ENCODE data around the gene ACOT13. TPM values are rescaled to one million over a fixed set of nuclear protein-coding genes. Genes with fewer than 3 reads are reported as not detected.
A peak's percentile ranks its signal among the peaks of the same experiment; 100 is the strongest.

ACOT13 gene
- total RNA-seq, 2 experiments from 2014 or later: 1.5 TPM

DNA sequence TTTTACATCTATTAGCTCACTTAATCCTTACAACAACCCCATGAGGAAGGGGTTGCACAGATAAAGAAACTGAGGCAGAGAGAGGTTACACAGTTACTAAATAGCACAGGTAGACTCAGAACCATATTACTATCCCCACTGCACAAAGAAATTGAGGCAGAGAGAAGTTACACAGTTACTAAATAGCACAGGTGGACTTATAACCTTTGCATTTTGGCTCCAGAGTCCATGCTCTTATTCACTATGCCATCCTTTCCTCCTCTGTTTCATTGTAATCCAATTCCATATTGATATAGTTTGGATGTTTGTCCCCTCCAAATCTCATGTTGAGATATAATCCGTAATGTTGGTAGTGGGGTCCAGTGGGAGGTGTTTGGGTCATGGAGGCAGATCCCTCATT is 3.7 kb upstream of the ACOT13 start:
- H3K27me3 Mint-ChIP-seq: no peaks in the 10 kb centered on the region
- intact Hi-C loops (cut with DNase I, micrococcal nuclease): loop anchor here in 1 of 2 experiments (5.0 kb wide), 1 partner anchor 166 kb away; no protein-coding TSS in a partner anchor
- H3K9me3 Mint-ChIP-seq: no peaks in the 10 kb centered on the region
- POLR2A ChIA-PET: no interaction called here
- H3K4me3 ChIP-seq (ENCODE audit: low read length): no peak overlapping the region
- peaks cover 47% of the 10 kb centered on the region for H3K36me3 ChIP-seq (ENCODE audit: insufficient read depth, low read length)
- H3K27ac ChIP-seq (ENCODE audit: low read depth in 1 of 2, low read length in 2 of 2): no peak overlapping the region
- TF ChIP-seq, protein P1, sequence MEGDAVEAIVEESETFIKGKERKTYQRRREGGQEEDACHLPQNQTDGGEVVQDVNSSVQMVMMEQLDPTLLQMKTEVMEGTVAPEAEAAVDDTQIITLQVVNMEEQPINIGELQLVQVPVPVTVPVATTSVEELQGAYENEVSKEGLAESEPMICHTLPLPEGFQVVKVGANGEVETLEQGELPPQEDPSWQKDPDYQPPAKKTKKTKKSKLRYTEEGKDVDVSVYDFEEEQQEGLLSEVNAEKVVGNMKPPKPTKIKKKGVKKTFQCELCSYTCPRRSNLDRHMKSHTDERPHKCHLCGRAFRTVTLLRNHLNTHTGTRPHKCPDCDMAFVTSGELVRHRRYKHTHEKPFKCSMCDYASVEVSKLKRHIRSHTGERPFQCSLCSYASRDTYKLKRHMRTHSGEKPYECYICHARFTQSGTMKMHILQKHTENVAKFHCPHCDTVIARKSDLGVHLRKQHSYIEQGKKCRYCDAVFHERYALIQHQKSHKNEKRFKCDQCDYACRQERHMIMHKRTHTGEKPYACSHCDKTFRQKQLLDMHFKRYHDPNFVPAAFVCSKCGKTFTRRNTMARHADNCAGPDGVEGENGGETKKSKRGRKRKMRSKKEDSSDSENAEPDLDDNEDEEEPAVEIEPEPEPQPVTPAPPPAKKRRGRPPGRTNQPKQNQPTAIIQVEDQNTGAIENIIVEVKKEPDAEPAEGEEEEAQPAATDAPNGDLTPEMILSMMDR (IDR thresholded peaks at IDR 0.05): no peak
- peaks cover 31% of the 10 kb centered on the region for H3K4me1 ChIP-seq (ENCODE audit: insufficient read depth, low read length)
- H3K9me3 ChIP-seq (ENCODE audit: control insufficient read depth in 1 of 2, insufficient read depth in 1 of 2, low read length in 2 of 2): no peaks in the 10 kb centered on the region
- H3K4me3 Mint-ChIP-seq: no peak overlapping the region
- H3K36me3 Mint-ChIP-seq (ENCODE audit: low read depth): peaks cover 81% of the 10 kb centered on the region
- H3K4me1 Mint-ChIP-seq (ENCODE audit: low read depth): peaks cover 76% of the 10 kb centered on the region
- no peaks in the 10 kb centered on the region for H3K27me3 ChIP-seq (ENCODE audit: control insufficient read depth in 1 of 2, insufficient read depth in 2 of 2, low read length in 2 of 2)
- no peak for DNase-seq
- CTCF ChIA-PET: no interaction called here
- no peak overlapping the region for H3K27ac Mint-ChIP-seq
- ATAC-seq (ENCODE audit: poor library complexity): no peak

DNA sequence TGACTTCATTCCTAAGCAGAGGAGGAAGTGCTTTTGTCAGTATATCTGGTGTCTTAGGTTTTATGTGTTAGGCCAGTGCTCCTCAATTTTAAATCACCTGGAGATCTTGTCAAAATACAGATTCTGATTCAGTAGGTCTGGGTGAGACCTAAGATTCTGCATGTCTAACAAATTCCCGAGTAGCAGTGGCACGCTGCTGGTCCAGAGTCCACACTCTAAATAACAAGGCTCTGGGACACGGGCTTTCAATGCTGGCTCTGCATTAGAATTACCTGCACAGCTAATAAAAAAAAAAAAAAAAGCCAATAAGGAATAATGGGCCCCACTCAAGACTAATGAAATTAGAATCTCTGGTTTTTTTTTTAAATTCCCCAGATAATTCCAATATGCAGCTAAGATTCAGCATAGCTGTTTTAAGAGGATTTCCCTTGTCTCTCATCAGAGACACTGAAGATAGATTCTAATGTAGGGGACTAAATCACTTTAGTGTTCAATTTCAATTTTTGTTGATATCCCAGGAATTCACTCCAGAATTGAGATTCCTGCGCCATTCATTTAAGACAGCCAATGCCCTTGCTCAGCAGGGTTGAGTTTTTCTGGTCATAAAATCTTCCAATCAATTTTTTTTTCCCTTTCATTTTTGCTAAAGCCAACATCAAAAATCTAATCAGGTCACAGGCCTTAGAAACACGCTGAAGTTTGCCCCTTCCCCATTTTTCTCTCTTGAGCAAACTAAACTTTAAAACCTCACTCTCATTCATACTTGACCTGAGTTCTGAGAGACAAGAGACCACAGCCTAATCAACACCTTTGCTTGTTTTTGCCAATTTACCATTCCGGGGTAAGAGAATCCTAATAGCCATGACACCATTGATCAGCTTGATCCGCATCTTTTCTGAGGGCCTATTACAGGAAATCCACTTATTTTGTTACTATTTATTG is 2.6 kb upstream of the ACOT13 start:
- ATAC-seq (ENCODE audit: poor library complexity) (no peak), DNase-seq (no peak)
- H3K27me3 ChIP-seq (ENCODE audit: control insufficient read depth in 1 of 2, insufficient read depth in 2 of 2, low read length in 2 of 2): no peaks in the 10 kb centered on the region
- no peak overlapping the region for H3K4me3 ChIP-seq (ENCODE audit: low read length)
- ChIA-PET CTCF (interaction anchor here (1.2 to 4.8 kb wide), 2 partner anchors 81 to 83 kb away, joined by 3 to 21 read pairs; no protein-coding TSS in a partner anchor), POLR2A (interaction anchor here (0.5 to 3.5 kb wide), 2 partner anchors 54 to 79 kb away, joined by 3 to 42 read pairs; partner anchors contain the start of gene C6orf62)
- intact Hi-C loops (cut with DNase I, micrococcal nuclease): loop anchor here in 1 of 2 experiments (5.0 kb wide), 1 partner anchor 167 kb away; no protein-coding TSS in a partner anchor
- H3K4me3 Mint-ChIP-seq: peak overlapping the region; percentile 100
- no peaks in the 10 kb centered on the region for H3K9me3 ChIP-seq (ENCODE audit: control insufficient read depth in 1 of 2, insufficient read depth in 1 of 2, low read length in 2 of 2)
- TF ChIP-seq, protein P1 (IDR thresholded peaks at IDR 0.05): no peak
- H3K27ac Mint-ChIP-seq: peak overlapping the region; percentile 97
- H3K9me3 Mint-ChIP-seq: no peaks in the 10 kb centered on the region
- peaks cover 33% of the 10 kb centered on the region for H3K4me1 ChIP-seq (ENCODE audit: insufficient read depth, low read length)
- peaks cover 65% of the 10 kb centered on the region for H3K4me1 Mint-ChIP-seq (ENCODE audit: low read depth)
- H3K27ac ChIP-seq (ENCODE audit: low read depth in 1 of 2, low read length in 2 of 2): no peak overlapping the region
- peaks cover 73% of the 10 kb centered on the region for H3K36me3 Mint-ChIP-seq (ENCODE audit: low read depth)
- peaks cover 36% of the 10 kb centered on the region for H3K36me3 ChIP-seq (ENCODE audit: insufficient read depth, low read length)
- H3K27me3 Mint-ChIP-seq: no peaks in the 10 kb centered on the region

DNA sequence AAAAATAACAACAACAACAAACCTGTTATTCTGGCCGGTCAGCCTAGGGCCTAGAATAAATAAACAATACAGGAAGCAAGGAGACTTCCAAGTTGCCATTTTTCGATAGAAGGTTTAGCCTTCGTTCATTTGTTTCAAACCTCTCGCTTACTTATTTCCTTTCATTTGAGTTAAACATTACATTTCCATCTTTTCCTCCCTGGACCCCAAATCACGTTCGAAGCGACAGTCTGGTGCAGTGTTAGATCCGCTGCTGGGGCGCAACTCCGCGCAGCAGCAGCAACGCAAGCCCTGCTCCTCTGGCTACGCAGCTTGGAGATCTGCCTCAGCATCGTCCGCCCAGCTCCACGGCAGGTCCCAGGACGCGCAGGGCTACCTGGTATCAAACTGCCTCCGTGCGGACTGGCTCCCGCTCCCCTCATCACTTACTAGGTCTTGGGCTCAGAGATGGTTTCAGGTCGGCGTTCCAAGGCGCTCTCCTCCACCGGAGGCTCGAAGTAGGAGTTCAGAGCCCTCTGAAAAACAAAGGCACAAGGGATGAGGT is 708 bp upstream of the ACOT13 start:
- TF ChIP-seq, protein P1 (IDR thresholded peaks at IDR 0.05): no peak
- DNase-seq: peak in 7 of 14 experiments; percentile 16 to 57 (median 36)

More for the DNA sequence above, 708 bp upstream of the ACOT13 start:
- Histone ChIP-seq H3K36me3 (ENCODE audit: insufficient read depth, low read length) (peaks cover 31% of the 10 kb centered on the region), H3K4me1 (ENCODE audit: insufficient read depth, low read length) (peaks cover 33% of the 10 kb centered on the region), H3K27me3 (ENCODE audit: control insufficient read depth in 1 of 2, insufficient read depth in 2 of 2, low read length in 2 of 2) (no peaks in the 10 kb centered on the region), H3K4me3 (ENCODE audit: low read length) (peak overlapping the region; percentile 96), H3K27ac (ENCODE audit: low read depth in 1 of 2, low read length in 2 of 2) (peak overlapping the region; percentile 78 to 82), H3K9me3 (ENCODE audit: control insufficient read depth in 1 of 2, insufficient read depth in 1 of 2, low read length in 2 of 2) (no peaks in the 10 kb centered on the region)
- intact Hi-C loops (cut with DNase I, micrococcal nuclease): loop anchor here (1.0 to 5.0 kb wide), 3 partner anchors 19 to 106 kb away; partner anchors contain the start of genes C6orf62 (in 1 of the 2), GMNN (in 1 of the 2) and KIAA0319 (in 1 of the 2)
- no peaks in the 10 kb centered on the region for H3K27me3 Mint-ChIP-seq
- peaks cover 78% of the 10 kb centered on the region for H3K36me3 Mint-ChIP-seq (ENCODE audit: low read depth)
- H3K4me3 Mint-ChIP-seq: peak overlapping the region; percentile 100
- POLR2A ChIA-PET: interaction anchor here (0.8 to 3.5 kb wide), 16 partner anchors 11 to 1354 kb away, joined by 3 to 42 read pairs (median 6); partner anchors contain the start of genes ALDH5A1, C6orf62, GMNN and KIAA0319
- ATAC-seq (ENCODE audit: poor library complexity): peak; percentile 27
- CTCF ChIA-PET: interaction anchor here (0.5 to 4.8 kb wide), 20 partner anchors 10 to 171 kb away, joined by 3 to 21 read pairs (median 4); partner anchors contain the start of genes ALDH5A1, C6orf62 and KIAA0319
- peaks cover 50% of the 10 kb centered on the region for H3K4me1 Mint-ChIP-seq (ENCODE audit: low read depth)
- H3K9me3 Mint-ChIP-seq: no peaks in the 10 kb centered on the region
- peak overlapping the region; percentile 97 for H3K27ac Mint-ChIP-seq
